Activated CD4-positive, alpha-beta T cell treated with anti-CD3 and anti-CD28 coated beads, Interleukin-2, amount 50 U/mL, for 16 hours (primary cell): Measurements from ENCODE around the gene MAG.
A peak's percentile ranks its signal among the peaks of the same experiment; 100 is the strongest.

Source experiments
- DNase-seq: peaks from one replicate; pipeline ENCODE4 v3.0.0-alpha.2; 2020

The MAG gene

GRCh38 chr19:35300339-35300649 is 8.3 kb downstream of the MAG start:
- no peak for DNase-seq

- DNase-seq, result no peak
These were observed 10.0 kb downstream of the MAG start for GRCh38 chr19:35301961-35302360.

DNA sequence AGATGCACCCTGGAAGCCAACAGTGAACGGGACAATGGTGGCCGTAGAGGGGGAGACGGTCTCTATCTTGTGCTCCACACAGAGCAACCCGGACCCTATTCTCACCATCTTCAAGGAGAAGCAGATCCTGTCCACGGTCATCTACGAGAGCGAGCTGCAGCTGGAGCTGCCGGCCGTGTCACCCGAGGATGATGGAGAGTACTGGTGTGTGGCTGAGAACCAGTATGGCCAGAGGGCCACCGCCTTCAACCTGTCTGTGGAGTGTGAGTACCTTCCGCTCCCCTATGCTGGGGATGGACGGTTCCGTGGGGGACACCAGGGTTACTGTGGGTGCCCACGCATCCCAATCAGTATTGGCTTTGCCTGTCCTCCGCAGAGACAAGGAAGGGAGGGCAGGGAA is 10.5 kb downstream of the MAG start:
- no peak for DNase-seq

- no peak for DNase-seq
These were observed 11.5 kb downstream of the MAG start for GRCh38 chr19:35303357-35303915.

- DNase-seq, result no peak
These were observed 12.1 kb downstream of the MAG start for GRCh38 chr19:35304036-35304435.

DNA sequence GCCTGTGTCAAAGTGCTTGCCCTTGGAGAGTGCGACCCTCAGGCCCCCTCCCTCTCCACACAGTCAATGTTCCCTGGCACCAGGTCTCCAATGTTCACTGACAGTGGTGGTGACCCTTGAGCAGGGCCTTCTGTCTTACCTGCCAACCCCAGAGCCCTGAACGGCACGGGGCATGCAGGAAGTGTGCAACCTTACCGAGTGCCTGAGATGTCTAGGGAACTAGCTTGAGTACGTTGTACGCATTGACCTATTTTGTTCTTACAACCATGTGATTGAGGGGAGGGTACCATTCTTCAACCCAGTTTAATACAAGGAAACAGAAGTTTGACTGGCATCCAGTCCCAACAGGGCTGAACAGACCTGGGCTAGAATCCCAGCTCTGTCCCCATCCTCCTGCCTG is 13.2 kb downstream of the MAG start:
- DNase-seq, result no peak

DNA sequence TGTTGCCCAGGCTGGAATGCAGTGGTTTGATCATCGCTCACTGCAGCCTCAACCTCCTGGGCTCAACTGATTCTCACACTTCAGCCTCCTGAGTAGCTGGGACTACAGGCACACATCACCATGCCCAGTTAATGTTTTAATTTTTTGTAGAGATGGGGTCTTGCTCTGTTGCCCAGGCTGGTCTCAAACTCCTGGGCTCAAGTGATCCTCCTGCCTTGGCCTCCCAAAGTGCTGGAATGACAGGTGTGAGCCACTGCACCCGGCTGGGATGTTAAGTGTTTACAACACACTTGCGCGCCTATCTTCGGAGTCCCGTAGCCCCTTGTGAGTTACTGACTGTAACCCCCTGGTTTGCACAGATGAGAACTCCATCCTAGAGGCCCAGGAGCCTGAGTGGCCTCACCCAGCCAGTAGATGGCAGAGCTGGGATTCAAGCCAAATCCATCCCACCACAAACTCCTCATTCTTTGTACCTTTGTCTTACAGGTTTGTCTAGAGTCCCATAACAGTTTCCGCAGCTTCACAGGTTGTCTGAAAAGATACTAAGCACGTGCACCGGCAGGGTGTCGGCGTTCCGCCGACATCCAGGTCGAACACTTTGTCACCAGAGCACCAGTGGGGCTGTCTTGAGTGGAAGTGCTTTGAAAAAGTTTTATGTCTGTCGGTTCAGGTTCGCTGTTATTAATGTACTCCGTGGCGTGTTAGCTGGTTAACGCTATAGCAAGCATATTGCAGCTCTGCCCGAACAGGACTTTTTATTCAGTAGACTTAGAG is 14.7 kb downstream of the MAG start:
- DNase-seq, result peak; percentile 5

DNA sequence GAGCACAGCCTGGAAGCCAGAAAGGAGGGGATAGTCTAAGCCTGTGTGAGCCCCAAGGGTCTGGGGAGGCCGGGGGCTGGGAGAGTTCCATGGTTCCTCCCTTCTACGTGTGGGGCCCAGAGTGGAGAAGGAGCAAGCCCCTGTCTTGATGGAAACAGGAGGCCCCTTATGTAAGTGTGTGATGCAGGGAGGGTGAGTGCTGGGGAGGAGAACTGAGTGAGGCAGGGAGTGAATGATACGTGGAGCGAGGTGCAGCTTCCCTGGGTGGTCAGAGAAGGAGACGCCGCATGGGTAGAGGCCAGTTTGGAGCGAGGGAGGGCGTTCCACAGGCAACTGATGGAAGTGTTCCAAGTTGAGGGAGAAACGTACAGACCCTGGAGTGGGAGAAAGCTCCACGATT is 16.0 kb downstream of the MAG start:
- no peak for DNase-seq

DNA sequence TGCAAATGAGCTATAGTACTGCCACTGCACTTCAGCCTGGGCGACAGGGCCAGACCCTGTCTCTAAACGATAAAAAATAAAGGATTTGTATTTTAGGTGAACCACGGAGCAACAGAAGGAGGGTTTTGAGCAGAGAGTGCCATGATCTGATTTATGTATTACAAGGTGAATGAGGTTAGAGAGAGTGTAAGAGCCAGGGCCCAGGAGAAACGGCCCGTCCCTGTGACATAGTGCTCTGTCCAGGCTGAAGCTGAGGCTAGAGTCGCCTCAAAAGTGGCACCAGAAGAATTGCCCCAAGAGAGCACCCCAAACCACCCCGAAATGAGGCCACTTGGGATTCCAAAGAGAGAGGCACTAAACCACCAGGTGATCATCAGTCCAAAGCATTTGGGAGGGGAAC is 16.9 kb downstream of the MAG start:
- no peak for DNase-seq

DNA sequence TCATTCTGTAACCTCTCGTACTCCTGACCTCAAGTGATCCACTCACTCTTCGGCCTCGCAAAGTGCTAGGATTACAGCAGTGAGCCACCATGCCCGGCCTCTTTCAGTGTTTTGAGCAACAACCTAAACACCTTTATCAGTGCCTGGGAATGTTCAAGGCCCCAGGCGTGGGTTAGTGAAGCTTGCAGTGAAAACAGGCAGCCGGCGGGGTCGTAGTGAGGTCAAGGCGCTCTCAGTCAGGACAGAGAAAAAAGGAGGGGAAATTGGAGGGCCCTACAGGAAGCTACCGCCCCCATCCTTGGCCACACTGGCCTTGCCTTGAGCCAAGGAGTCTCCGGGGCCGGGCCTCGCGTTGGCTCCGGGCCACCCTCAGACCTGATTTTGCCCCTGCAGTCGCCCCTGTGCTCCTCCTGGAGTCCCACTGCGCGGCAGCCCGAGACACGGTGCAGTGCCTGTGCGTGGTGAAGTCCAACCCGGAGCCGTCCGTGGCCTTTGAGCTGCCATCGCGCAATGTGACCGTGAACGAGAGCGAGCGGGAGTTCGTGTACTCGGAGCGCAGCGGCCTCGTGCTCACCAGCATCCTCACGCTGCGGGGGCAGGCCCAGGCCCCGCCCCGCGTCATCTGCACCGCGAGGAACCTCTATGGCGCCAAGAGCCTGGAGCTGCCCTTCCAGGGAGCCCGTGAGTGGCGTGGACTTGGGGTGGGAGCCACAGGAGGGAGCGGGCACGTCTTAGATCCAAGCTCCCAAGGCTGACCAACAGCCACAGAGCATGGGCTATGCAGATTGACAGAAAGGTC is 17.7 kb downstream of the MAG start:
- DNase-seq, result no peak

DNA sequence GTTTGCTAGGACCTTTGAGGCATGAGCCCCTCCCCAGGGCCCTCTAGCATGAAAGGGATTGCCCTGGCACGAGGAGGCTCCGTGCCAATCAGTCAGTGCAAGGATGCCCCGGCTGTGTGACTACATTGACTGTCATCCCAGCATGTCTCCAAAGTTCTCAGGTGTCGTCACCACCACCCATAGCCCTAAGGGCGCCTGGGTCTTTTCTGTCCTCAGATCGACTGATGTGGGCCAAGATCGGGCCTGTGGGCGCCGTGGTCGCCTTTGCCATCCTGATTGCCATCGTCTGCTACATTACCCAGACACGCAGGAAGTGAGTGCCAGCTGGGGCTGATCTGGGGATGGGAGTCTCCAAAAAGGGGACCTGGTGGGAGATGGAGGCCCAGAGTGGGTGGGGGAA is 18.4 kb downstream of the MAG start:
- no peak for DNase-seq

- DNase-seq, result no peak
These were observed 19.0 kb downstream of the MAG start for GRCh38 chr19:35310811-35311465.

DNA sequence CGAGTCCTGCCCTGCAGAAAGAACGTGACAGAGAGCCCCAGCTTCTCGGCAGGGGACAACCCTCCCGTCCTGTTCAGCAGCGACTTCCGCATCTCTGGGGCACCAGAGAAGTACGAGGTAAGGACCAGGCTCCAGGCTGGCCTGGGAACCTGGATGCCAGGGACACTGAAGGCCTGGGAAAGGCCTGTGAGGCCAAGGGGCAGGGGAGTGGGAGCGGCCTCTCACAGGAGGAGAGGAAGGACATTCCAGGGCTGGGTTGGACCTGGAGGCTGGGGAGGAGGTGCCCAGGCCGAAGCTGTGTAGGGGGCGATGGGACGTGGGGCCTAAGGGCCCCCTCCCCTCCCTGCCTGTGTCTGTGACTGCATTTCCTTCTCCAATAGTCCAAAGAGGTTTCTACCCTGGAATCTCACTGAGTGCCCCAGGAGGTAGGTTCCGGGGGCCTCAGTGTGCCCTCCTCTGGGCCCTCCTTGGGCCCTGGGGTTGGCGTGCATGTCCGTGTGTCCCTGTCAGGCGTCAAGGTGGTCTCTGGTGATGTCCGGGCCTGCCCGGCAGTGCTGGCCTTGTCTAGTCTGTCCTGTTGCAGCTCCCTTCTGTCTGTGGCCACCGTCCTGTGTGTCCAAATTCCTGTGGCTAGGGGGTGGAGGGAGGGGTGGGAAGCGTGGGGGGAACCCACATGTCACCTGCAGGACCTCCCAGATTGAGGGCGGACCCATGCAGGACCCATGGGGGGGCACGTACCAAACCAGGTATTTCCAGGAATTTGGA is 20.1 kb downstream of the MAG start:
- no peak for DNase-seq

DNA sequence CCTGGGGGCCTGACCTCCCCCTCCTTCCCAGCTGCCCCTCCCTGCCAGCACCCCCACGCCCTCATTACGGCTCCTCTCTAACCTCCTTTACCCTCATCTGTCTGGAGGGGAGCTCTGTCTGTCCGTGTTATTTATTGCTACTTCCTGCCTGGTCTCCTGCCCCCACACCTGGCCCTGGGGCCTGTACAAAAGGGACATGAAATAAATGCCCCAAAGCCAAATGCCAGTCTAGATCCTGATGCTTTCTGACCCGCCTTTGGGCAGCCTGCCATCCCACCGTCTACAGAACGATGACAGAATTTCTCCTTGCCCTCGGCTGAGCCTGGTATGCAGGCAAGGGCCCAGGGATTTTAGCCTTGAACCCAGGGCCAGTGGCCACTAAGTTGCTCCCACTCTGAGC is 21.6 kb downstream of the MAG start:
- no peak for DNase-seq

DNA sequence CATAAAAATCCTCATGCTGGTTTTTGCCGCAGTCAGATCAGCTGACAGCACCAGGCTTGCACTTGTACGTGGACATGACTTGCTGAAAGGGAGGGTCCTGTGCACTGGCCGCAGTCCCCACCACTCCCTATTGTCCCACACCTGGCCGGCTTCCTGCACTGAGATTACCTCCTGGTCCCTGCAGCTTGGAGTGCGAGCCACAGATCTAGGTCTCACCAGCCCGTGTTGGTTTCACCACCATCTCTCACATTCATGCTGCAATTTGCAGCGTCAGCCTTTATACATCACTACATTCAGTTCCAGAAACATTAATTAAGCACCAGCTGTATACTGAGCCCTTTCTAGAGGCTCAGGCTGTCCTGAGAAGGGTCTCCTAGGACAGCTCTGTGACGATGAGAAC is 22.1 kb downstream of the MAG start:
- no peak for DNase-seq

- DNase-seq, result no peak
These were observed 23.0 kb downstream of the MAG start for GRCh38 chr19:35314858-35315470.

- DNase-seq, result no peak
These were observed 23.9 kb downstream of the MAG start for GRCh38 chr19:35315883-35316282.

- DNase-seq, result no peak
These were observed 24.6 kb downstream of the MAG start for GRCh38 chr19:35316560-35316959.

- DNase-seq, result no peak
These were observed 25.6 kb downstream of the MAG start for GRCh38 chr19:35317464-35318043.

DNA sequence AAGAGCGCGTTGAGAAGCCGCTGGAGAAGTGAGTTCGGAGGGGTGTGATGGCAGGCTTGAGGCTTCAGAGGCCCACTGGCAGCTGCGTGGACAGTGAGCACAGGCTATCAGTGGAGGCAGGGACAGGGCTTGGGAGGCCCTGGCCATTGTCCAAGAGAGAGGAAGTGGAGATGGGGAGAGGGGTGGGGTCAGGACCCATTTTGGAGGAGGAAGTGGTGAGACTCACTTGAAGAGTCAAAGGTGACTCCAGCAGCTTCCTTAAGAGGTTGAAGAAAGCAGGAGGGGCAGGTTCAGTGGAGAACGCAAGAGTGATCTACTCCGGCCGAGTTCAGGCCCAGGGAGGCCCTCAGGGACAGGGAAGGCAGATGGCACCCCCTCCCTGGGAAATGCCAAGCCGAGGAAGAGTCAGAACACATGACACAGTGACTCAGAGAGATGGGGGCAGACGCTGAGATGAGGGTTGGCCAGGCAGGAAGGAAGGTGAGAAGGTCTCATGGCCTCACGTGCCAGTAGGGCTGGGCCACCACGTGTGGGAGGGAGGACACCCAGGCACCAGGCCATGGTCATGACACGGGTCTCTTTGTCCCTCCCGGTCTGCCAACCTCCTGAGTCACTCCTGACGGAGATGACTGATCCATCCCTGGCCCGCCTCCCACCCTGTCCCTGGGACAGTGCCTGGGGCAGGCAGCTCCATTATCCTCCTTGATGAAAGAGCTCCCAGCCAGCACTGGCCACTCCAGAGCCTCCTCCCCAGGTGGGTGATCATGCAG is 26.9 kb downstream of the MAG start:
- no peak for DNase-seq

DNA sequence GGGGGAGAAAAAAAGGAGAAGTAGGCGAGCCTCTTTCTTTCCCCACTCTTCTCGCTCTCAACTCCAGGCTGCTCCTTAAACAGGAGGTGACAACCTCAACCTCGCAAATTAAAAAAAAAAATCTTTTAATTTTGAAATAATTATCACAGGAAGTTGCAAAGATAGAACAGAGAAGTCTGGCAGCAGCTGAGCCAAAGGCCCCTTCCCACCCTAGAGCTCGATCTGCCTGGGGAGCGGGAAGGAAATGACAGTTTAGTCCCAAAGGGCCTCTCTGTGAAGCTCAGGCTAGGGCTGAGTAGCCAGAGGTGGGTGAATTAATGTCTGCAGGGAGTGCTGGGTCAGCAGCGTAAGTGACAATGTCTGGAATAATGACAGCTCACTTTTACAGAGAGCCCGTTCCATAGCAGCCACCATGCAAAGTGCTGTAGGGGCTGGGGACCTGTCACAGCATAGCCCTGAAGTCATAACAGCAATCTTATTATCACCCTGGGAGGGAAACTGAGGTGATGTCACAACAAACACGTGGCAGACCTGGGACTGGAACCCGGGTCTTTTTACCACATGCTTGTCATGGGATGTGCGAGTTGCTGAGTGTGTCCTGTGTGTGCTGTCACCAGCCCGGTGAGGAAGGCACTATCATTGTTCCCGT is 28.2 kb downstream of the MAG start:
- no peak for DNase-seq
